HG02852 (cell line): Measurements from ENCODE around the gene STX19.
A peak's percentile ranks its signal among the peaks of the same experiment; 100 is the strongest.
"Not testable (repeated sequence)": the region's sequence is repeated elsewhere in the genome, so short reads cannot be mapped to it uniquely, and the experiment has no call there.

Source experiments
- ATAC-seq: cut with Tn5 transposase; IDR thresholded peaks from one replicate; pipeline ENCODE4 v1.9.1; 2021; ENCODE audit warnings: mild to moderate bottlenecking, moderate library complexity; ENCODE audit not compliant: unreplicated experiment

The STX19 gene

GRCh38 chr3:93979850-93980676 lies 48.3 kb downstream of the STX19 start, which contains the start of gene ARL13B:
TSS of gene ARL13B (plus strand) at chr3:93980155. CDS start at chr3:93980424, 269 bp downstream.
- peak; percentile 100 for ATAC-seq

GRCh38 chr3:93973131-93974126 lies 55.0 kb downstream of the STX19 start, which contains the start of gene PROS1:
TSS of gene PROS1 (minus strand) at chr3:93973896. CDS start at chr3:93973749, 147 bp downstream.
- peak; percentile 91 for ATAC-seq

- ATAC-seq = no peak
These were observed 58.4 kb downstream of the STX19 start for GRCh38 chr3:93969997-93970396.

- no peak for ATAC-seq
These were observed 59.0 kb downstream of the STX19 start for GRCh38 chr3:93969443-93969842.

GRCh38 chr3:93965106-93965505 lies 63.3 kb downstream of the STX19 start:
- not testable (repeated sequence) for ATAC-seq
